SKM-1 (cell line): ENCODE data around the gene FASTKD1.

ENCODE experiments used
- DNase-seq: peaks from one replicate; lab custom pipeline; 2025; ENCODE audit not compliant: unreplicated experiment; lab: John Stamatoyannopoulos, UW

The FASTKD1 gene

GRCh38 chr2:169510496-169510895 is 63.2 kb downstream of the FASTKD1 start:
- DNase-seq, result no peak

- no peak for DNase-seq
These were observed 63.7 kb downstream of the FASTKD1 start for GRCh38 chr2:169509955-169510354.

GRCh38 chr2:169509298-169509885 is 64.3 kb downstream of the FASTKD1 start, which contains the start of gene KLHL41:
Gene KLHL41 (plus strand): TSS chr2:169509702. CDS start chr2:169509779, 77 bp downstream.
- DNase-seq, result no peak

- DNase-seq, result no peak
These were observed 66.0 kb downstream of the FASTKD1 start for GRCh38 chr2:169507698-169508097.

- DNase-seq, result no peak
These were observed 69.0 kb downstream of the FASTKD1 start for GRCh38 chr2:169504651-169505050.

DNA sequence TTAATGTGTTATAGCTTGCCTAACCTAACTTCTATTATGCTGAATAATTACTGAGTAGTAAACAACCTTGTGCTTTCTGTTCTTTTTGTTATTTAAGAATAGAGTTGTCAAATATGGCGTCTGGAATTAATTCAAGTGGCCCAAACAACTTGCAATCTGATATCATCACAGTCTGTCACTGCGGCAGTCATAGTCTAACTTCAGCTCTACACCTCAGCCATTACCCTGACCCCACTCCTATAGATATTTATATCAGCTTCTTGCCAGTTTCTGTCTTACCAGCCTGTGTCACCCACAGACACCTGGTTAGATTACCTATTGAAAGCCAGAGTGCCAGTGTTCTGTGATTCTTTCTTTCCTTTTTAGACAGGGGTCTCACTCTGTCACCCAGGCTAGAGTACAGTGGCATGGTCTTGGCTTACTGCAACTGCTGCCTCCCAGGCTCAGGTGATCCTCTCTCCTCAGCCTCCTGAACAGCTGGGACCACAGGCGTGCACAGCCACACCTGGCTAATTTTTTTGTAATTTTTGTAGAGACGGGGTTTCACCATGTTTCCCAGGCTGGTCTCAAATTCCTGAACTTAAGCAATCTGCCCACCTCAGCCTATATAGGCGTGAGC is 78.2 kb downstream of the FASTKD1 start:
- no peak for DNase-seq

DNA sequence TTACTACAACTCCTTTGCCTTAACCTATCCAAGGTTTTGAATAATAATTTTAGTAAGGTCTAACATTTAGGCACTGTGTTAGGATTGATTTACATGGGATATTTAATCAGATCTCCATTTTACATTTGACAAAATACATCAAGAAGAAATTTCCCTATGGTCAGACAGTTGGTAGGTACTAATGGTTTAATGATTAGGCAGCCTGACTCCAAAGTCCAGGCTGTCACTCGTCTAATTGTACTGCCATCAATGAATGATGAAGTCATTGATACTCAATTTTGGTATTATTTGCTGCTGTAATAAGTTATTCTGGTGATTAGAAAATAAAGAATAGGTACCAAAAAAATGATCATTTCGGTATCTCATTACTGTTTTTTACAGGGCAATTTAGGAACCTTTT is 80.3 kb downstream of the FASTKD1 start:
- no peak for DNase-seq

GRCh38 chr2:169491378-169491777 is 82.3 kb downstream of the FASTKD1 start:
- no peak for DNase-seq

DNA sequence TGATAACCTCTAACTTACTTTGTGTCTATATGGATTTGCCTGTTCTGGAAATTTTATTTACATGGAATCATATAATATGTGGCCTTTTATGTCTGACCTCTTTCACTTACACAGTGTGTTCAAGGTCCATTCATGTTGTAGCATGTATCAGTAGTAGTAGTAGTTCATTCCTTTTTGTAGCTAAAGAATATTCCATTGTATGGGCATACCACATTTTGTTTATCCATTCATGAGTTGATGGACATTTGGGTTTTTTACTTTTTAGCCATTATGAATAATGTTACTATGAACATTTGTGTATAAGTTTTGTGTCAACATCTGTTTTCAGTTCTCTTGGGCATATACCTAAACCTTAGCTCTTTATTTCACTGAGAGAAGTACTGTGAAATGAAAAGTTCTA is 82.8 kb downstream of the FASTKD1 start:
- no peak for DNase-seq

DNA sequence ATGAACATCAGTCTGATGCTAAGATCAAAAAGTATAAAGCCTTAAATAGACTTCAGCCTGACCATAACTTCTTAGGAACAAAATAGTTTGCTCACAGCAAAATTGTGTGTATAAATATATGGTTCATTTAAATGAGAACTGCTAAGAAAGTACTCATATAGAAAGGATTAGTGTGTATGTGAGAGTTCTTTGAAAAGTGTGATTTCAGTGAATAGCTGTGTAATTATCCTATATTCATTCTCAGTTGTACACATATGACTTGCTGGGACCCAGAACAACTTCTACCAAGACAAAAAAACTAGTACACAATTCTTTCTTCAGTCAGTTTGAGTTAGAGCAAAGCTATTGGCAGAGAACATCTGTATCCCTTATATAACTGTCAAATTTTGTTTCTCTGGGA is 87.2 kb downstream of the FASTKD1 start:
- DNase-seq, result no peak

- no peak for DNase-seq
These were observed 88.0 kb downstream of the FASTKD1 start for GRCh38 chr2:169485650-169486138.

- no peak for DNase-seq
These were observed 93.6 kb downstream of the FASTKD1 start for GRCh38 chr2:169480079-169480465.
